Adipose tissue (tissue), 3 donors: ENCODE data around the gene TMEM127. TPM values are rescaled to one million over a fixed set of nuclear protein-coding genes. Genes with fewer than 3 reads are reported as not detected.
"Not testable (repeated sequence)": the region's sequence is repeated elsewhere in the genome, so short reads cannot be mapped to it uniquely, and the experiment has no call there.

Experiments
- H3K27ac ChIP-seq: one replicate; pipeline ENCODE4 v1.5.1; 2013; ENCODE audit warnings: low read depth, low read length
- WGBS, 3 donors: extraction: QIAGEN DNeasy Blood & Tissue Kit; methylation state at CpG; one replicate each; pipeline ENCODE4 v1.1.7; 2013; 5-methylcytosine and 5-hydroxymethylcytosine counted together
- polyA plus RNA-seq, 3 donors: library from polyadenylated mRNA; stranded (reverse); fragments of 200-250 nt; gene quantifications; one replicate each; pipeline ENCODE4 v1.2.3, GENCODE V29; 2013
- donor health status: healthy with polysubstance abuse.
- donor health status: Bipolar disorder and iron deficiency.
- donor health status: healthy.

TMEM127 gene
- polyA plus RNA-seq, result 10 to 100 TPM; 12.3 to 27.7 (median 18.8) TPM

GRCh38 chr2:96265840-96266679 lies at the start of gene TMEM127, which contains the start of gene CIAO1:
TSS of gene TMEM127 (minus strand) at chr2:96265997. CDS start at chr2:96265381, 616 bp downstream.
TSS of gene CIAO1 (plus strand) at chr2:96266225. CDS start at chr2:96266351, 126 bp downstream.
- 0% methylated on average over 68 to 81 of the region's 81 CpGs for WGBS, 3 donors
- H3K27ac ChIP-seq, result no peak within 1 kb of the TSS

GRCh38 chr2:96315005-96315399 lies 49.2 kb upstream of the TMEM127 start:
- H3K27ac ChIP-seq, result no peak overlapping the region
- 62 to 69% (median 64%) methylated on average over 3 of the region's 3 CpGs for WGBS, 3 donors

GRCh38 chr2:96308248-96308647 lies 42.5 kb upstream of the TMEM127 start:
- WGBS, 3 donors, result 74 to 81% (median 78%) methylated on average over 5 of the region's 5 CpGs
- H3K27ac ChIP-seq, result no peak overlapping the region

- no peak overlapping the region for H3K27ac ChIP-seq
These were observed 40.6 kb upstream of the TMEM127 start for GRCh38 chr2:96306370-96306769.

GRCh38 chr2:96305979-96306308 lies 40.1 kb upstream of the TMEM127 start:
- WGBS, 3 donors, result 17 to 26% (median 24%) methylated on average over 9 of the region's 9 CpGs

More at GRCh38 chr2:96306370-96306769, 40.6 kb upstream of the TMEM127 start:
- WGBS, 3 donors, result 86 to 92% (median 90%) methylated on average over 3 of the region's 3 CpGs

GRCh38 chr2:96305091-96305978 lies 39.5 kb upstream of the TMEM127 start, which contains the start of gene SNRNP200:
TSS of gene SNRNP200 (minus strand) at chr2:96305546. CDS start at chr2:96305437, 109 bp downstream.
- 0 to 1% (median 1%) methylated on average over 57 to 61 of the region's 61 CpGs for WGBS, 3 donors
- peak within 1 kb of the TSS; percentile 65 for H3K27ac ChIP-seq

More at GRCh38 chr2:96305979-96306308, 40.1 kb upstream of the TMEM127 start:
- peak overlapping the region; percentile 65 for H3K27ac ChIP-seq

- H3K27ac ChIP-seq, result no peak overlapping the region
- WGBS, 3 donors, result 63 to 72% (median 63%) methylated on average over 11 of the region's 11 CpGs
These were observed 38.8 kb upstream of the TMEM127 start for GRCh38 chr2:96304606-96305005.

- no peak overlapping the region for H3K27ac ChIP-seq
- WGBS, 3 donors, result 41 to 71% (median 62%) methylated on average over 1 of the region's 1 CpG
These were observed 36.1 kb upstream of the TMEM127 start for GRCh38 chr2:96301865-96302264.

GRCh38 chr2:96296925-96297324 lies 31.1 kb upstream of the TMEM127 start:
- no peak overlapping the region for H3K27ac ChIP-seq
- 77 to 86% (median 83%) methylated on average over 5 of the region's 5 CpGs for WGBS, 3 donors

GRCh38 chr2:96294271-96294670 lies 28.5 kb upstream of the TMEM127 start:
- WGBS, 3 donors, result 84 to 92% (median 87%) methylated on average over 8 of the region's 8 CpGs
- H3K27ac ChIP-seq, result not testable (repeated sequence)

GRCh38 chr2:96291751-96292150 lies 26.0 kb upstream of the TMEM127 start:
- WGBS, 3 donors, result 69 to 88% (median 83%) methylated on average over 5 of the region's 5 CpGs
- no peak overlapping the region for H3K27ac ChIP-seq

- 80 to 88% (median 82%) methylated on average over 6 of the region's 6 CpGs for WGBS, 3 donors
These were observed 21.6 kb upstream of the TMEM127 start for GRCh38 chr2:96287273-96287856.

GRCh38 chr2:96276787-96277499 lies 11.1 kb upstream of the TMEM127 start:
- WGBS, 3 donors, result 87 to 91% (median 89%) methylated on average over 21 of the region's 21 CpGs
- H3K27ac ChIP-seq, result no peak overlapping the region

More at GRCh38 chr2:96287273-96287856, 21.6 kb upstream of the TMEM127 start:
- no peak overlapping the region for H3K27ac ChIP-seq

- WGBS, 3 donors, result 74 to 81% (median 77%) methylated on average over 7 of the region's 7 CpGs
- H3K27ac ChIP-seq, result no peak overlapping the region
These were observed 8.7 kb upstream of the TMEM127 start for GRCh38 chr2:96274355-96275056.

- 51 to 80% (median 77%) methylated on average over 3 of the region's 3 CpGs for WGBS, 3 donors
- no peak overlapping the region for H3K27ac ChIP-seq
These were observed 8.0 kb upstream of the TMEM127 start for GRCh38 chr2:96273763-96274162.

GRCh38 chr2:96271995-96272394 lies 6.2 kb upstream of the TMEM127 start:
- no peak overlapping the region for H3K27ac ChIP-seq
- WGBS, 3 donors, result 85 to 86% (median 85%) methylated on average over 3 of the region's 3 CpGs

- WGBS, 3 donors, result 46 to 80% (median 74%) methylated on average over 12 of the region's 12 CpGs
- H3K27ac ChIP-seq, result no peak overlapping the region
These were observed 1.6 kb upstream of the TMEM127 start for GRCh38 chr2:96267159-96267971.
